Measurements from ENCODE around the gene VAMP1.
"Not testable (repeated sequence)": the region's sequence is repeated elsewhere in the genome, so short reads cannot be mapped to it uniquely, and the experiment has no call there.

VAMP1 gene

DNA sequence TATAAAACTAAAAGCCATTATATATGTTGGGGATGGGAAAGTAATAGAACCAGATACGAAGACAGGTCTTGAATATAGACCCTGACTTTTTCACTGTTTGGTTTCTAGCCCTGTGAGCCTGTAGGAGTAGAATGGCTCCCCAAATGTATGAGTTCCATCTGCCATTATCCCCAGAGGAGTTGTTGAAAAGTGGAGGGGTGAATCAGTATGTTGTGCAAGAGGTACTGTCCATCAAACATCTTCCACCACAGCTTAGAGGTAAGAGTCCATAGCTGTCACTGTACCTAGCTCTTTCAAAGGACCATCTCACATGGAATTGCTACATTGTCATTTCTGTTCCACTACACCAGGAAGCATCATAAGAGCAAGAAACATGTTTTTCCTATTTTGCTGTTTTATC is 24.5 kb upstream of the VAMP1 start:
- peak overlapping the region; percentile 92 for H3K4me3 ChIP-seq (replicated peaks; ENCODE audit: low read depth, low read length)
- TF ChIP-seq, protein P1, sequence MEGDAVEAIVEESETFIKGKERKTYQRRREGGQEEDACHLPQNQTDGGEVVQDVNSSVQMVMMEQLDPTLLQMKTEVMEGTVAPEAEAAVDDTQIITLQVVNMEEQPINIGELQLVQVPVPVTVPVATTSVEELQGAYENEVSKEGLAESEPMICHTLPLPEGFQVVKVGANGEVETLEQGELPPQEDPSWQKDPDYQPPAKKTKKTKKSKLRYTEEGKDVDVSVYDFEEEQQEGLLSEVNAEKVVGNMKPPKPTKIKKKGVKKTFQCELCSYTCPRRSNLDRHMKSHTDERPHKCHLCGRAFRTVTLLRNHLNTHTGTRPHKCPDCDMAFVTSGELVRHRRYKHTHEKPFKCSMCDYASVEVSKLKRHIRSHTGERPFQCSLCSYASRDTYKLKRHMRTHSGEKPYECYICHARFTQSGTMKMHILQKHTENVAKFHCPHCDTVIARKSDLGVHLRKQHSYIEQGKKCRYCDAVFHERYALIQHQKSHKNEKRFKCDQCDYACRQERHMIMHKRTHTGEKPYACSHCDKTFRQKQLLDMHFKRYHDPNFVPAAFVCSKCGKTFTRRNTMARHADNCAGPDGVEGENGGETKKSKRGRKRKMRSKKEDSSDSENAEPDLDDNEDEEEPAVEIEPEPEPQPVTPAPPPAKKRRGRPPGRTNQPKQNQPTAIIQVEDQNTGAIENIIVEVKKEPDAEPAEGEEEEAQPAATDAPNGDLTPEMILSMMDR (IDR thresholded peaks at IDR 0.05; ENCODE audit: insufficient read depth, low read length, poor library complexity, severe bottlenecking) = no peak
- no peak for DNase-seq (ENCODE audit: extremely low read depth, insufficient read length)
- H3K27me3 ChIP-seq (replicated peaks; ENCODE audit: control insufficient read depth, insufficient read depth, low read length) = no peaks in the 10 kb centered on the region
- H3K36me3 ChIP-seq (ENCODE audit: control insufficient read depth, insufficient read depth, low read length) = peaks cover 8% of the 10 kb centered on the region

DNA sequence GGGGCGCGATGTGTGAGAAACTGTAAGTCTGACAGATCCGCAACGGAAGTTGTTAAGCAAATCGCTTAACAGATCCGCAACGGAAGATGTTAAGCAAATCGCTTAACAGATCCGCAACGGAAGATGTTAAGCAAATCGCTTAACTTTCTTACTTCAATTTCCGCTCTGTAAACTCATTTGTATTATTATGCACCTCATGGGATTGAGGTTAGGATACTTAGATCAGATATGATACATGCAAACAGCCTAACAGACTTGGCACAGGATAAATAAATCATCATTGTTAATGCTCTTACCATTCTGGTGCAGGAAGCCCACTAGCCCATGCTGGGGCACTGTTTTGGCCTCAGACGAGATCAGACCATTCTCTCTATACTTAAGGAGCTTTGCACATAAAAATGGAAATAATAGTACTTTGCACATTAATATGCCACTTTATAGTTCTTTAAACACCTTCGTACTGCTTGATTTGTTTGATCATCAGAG is 23.8 kb upstream of the VAMP1 start:
- TF ChIP-seq, protein P1 (IDR thresholded peaks at IDR 0.05; ENCODE audit: insufficient read depth, low read length, poor library complexity, severe bottlenecking) = no peak
- DNase-seq (ENCODE audit: extremely low read depth, insufficient read length) = no peak
- Histone ChIP-seq H3K4me3 (replicated peaks; ENCODE audit: low read depth, low read length) (peak overlapping the region; percentile 92), H3K36me3 (ENCODE audit: control insufficient read depth, insufficient read depth, low read length) (peaks cover 6% of the 10 kb centered on the region), H3K27me3 (replicated peaks; ENCODE audit: control insufficient read depth, insufficient read depth, low read length) (no peaks in the 10 kb centered on the region)

DNA sequence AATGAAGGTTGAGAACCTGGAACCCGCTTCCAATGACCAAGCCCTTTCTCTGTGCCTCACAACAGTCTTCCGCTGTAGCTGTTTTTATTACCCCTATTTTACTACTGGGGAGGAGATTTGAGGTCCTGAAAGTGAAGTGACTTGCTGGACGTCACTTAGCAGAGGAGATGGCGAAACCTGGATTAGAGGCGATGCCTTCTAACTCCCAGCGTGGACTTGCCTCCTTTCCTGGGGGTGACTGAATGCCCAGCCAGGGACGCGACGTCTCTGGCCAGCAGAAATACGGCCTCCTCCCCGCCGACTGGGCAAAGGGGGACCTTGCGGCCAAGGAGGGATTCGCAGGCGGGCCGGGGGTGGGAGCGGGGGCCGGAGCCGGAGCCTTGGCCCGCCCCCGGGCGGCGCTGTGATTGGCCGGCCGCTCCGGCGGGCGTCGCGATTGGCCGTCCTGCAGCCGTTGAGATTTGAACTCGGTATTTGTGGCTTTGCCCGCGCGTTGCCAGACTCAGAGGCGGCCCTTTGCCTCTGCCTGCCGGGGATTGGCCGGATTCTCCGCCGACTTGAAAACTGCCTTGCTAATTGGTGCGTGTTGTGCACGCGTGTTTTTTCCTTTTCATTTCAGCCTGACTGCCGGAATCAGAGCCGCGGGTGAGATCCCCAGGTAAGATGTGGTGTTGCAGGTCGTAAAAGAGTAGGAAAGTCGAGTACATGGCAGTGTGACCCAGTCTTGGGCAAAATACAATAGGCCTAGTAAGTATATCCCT is 23.2 kb upstream of the VAMP1 start, which contains the start of gene NCAPD2:
TSS of gene NCAPD2 (plus strand) at position 606 of the 761 bp plus-strand sequence. CDS start 997 bp downstream, outside the sequence.
- TF ChIP-seq, protein P1 (IDR thresholded peaks at IDR 0.05; ENCODE audit: insufficient read depth, low read length, poor library complexity, severe bottlenecking) = no peak
- H3K36me3 ChIP-seq (ENCODE audit: control insufficient read depth, insufficient read depth, low read length) = peaks cover 4% of the 10 kb centered on the region
- peak; percentile 97 for DNase-seq (ENCODE audit: extremely low read depth, insufficient read length)

DNA sequence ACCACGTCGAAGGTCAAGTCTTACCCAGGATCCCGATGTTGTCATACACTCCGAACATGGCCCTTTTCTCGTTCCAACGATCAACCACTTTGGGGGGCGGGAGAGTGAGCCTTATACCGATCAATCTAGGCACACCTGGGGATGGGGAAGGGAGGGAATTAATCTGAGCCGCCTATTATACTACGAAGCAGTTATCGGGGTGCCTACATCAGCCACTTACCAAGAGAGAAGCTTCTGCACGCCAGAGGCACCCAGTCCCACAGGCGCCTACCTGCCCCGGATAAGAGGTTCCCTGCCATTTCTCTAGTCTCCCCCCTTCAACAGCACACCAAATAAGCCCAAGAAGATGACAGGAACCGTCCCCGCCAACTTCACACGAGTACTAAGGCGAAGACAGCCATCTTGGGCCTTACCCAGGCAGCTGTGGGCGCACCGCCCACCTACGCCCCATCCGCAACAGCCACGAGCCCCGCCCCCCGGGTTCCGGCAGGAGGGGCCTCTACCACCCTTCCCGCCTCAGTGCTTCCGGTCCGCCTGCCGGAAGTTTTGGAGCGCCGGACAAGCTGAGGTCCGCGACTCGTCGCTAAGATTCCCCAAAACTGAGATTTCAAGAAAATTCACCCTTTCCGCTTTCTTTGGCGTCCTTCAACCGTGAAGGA is 22.5 kb upstream of the VAMP1 start, which contains the start of gene MRPL51:
TSS of gene MRPL51 (minus strand) at position 425 of the 659 bp plus-strand sequence. CDS start at position 299, 126 bp downstream.
- peak; percentile 96 for DNase-seq (ENCODE audit: extremely low read depth, insufficient read length)
- peaks cover 4% of the 10 kb centered on the region for H3K36me3 ChIP-seq (ENCODE audit: control insufficient read depth, insufficient read depth, low read length)
- peak within 1 kb of the TSS; percentile 92 for H3K4me3 ChIP-seq (replicated peaks; ENCODE audit: low read depth, low read length)
- TF ChIP-seq, protein P1 (IDR thresholded peaks at IDR 0.05; ENCODE audit: insufficient read depth, low read length, poor library complexity, severe bottlenecking) = no peak
- no peaks in the 10 kb centered on the region for H3K27me3 ChIP-seq (replicated peaks; ENCODE audit: control insufficient read depth, insufficient read depth, low read length)

More for the DNA sequence above, 23.2 kb upstream of the VAMP1 start, which contains the start of gene NCAPD2:
- H3K4me3 ChIP-seq (replicated peaks; ENCODE audit: low read depth, low read length) = peak within 1 kb of the TSS; percentile 92
- H3K27me3 ChIP-seq (replicated peaks; ENCODE audit: control insufficient read depth, insufficient read depth, low read length) = no peaks in the 10 kb centered on the region

DNA sequence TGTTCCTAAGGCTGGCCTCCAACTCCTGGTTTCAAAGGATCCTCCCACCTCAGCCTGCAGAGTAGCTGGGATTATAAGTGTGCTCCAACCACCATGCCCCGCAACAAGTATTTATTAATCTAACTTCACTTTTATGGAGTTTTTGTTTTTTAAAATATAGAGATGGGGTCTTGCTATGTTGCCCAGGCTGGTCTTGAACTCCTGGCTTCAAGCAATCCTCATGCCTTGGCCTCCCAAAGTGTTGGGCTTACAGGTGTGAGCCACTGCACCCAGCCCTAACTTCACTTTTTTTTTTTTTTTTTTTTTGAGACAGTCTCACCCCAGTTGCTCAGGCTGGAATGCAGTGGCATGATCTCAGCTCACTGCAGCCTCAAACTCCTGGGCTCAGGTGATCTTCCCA is 20.2 kb upstream of the VAMP1 start:
- H3K36me3 ChIP-seq (ENCODE audit: control insufficient read depth, insufficient read depth, low read length); DNase-seq (ENCODE audit: extremely low read depth, insufficient read length); H3K4me3 ChIP-seq (replicated peaks; ENCODE audit: low read depth, low read length); H3K27me3 ChIP-seq (replicated peaks; ENCODE audit: control insufficient read depth, insufficient read depth, low read length): not testable (repeated sequence)

DNA sequence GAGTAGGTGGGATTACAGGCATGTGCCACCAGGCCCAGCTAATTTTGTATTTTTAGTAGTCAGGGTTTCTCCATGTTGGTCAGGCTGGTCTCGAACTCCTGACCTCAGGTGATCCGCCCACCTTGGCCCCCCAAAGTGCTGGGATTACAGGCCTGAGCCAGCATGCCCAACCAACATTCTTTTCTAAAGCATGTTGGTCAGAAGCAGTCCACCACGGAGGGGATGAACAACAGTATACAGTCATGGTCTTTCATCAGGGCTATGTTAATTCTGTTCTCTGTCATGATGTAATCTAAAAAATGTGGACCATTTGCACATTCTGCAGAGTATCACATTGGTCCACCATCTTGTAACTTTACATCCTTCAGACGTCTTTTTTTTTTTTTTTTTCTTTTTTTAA is 19.0 kb upstream of the VAMP1 start:
- Histone ChIP-seq H3K36me3 (ENCODE audit: control insufficient read depth, insufficient read depth, low read length) (peaks cover 2% of the 10 kb centered on the region), H3K4me3 (replicated peaks; ENCODE audit: low read depth, low read length) (no peak overlapping the region), H3K27me3 (replicated peaks; ENCODE audit: control insufficient read depth, insufficient read depth, low read length) (no peaks in the 10 kb centered on the region)
- TF ChIP-seq, protein P1 (IDR thresholded peaks at IDR 0.05; ENCODE audit: insufficient read depth, low read length, poor library complexity, severe bottlenecking) = no peak
- DNase-seq (ENCODE audit: extremely low read depth, insufficient read length) = no peak

Data from GM06990 (cell line).